Esophagus squamous epithelium (tissue), 4 donors: ENCODE measurements around the gene ZSWIM5.

Source experiments
- POLR2A ChIP-seq, 4 donors: fragments of 450-650 bp; IDR thresholded peaks; one replicate each; pipeline ENCODE4 v1.6.1; 2017; ENCODE audit warnings: antibody characterized with exemption in 4 of 4, mild to moderate bottlenecking in 4 of 4, moderate library complexity in 3 of 4
- TF ChIP-seq, protein P1 (sequence below), 6 experiments: fragments of 450-650 bp in 4 of 6; fragments of 200-600 bp in 2 of 6; sonication (generic) in 2 of 6; IDR thresholded peaks; one replicate each; pipeline ENCODE4 v1.5.1; 2016 to 2019; ENCODE audit warnings: antibody characterized with exemption in 6 of 6, mild to moderate bottlenecking in 4 of 6, moderate library complexity in 4 of 6

DNA sequence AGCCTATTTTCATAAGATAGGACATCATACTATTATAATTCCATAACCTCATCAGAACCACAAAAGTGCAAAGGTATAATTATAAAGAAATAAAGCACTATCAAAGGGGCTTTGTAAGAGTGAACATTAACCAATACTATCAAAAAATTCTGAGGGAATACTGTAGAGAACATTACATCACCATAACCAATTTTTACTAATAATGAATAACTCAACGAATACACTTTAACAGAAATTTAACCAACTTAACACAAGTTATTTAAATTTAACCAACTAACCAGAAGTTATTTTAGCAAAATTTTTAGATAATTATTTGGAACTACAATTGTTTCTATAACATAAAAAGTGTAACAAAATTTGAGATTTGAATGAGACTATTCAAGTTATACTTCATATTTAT, 34.8 kb downstream of the ZSWIM5 start:
- TF ChIP-seq, protein P1, sequence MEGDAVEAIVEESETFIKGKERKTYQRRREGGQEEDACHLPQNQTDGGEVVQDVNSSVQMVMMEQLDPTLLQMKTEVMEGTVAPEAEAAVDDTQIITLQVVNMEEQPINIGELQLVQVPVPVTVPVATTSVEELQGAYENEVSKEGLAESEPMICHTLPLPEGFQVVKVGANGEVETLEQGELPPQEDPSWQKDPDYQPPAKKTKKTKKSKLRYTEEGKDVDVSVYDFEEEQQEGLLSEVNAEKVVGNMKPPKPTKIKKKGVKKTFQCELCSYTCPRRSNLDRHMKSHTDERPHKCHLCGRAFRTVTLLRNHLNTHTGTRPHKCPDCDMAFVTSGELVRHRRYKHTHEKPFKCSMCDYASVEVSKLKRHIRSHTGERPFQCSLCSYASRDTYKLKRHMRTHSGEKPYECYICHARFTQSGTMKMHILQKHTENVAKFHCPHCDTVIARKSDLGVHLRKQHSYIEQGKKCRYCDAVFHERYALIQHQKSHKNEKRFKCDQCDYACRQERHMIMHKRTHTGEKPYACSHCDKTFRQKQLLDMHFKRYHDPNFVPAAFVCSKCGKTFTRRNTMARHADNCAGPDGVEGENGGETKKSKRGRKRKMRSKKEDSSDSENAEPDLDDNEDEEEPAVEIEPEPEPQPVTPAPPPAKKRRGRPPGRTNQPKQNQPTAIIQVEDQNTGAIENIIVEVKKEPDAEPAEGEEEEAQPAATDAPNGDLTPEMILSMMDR (IDR thresholded peaks at IDR 0.05), result no peak
- no peak for TF ChIP-seq POLR2A (IDR thresholded peaks at IDR 0.05)
